BJ (cell line): Measurements from ENCODE around the gene ARMC2. TPM values are rescaled to one million over a fixed set of nuclear protein-coding genes. Genes with fewer than 3 reads are reported as not detected.
"Not testable (repeated sequence)": the region's sequence is repeated elsewhere in the genome, so short reads cannot be mapped to it uniquely, and the experiment has no call there.

Source experiments
- CTCF ChIA-PET: fragments of 350-600 bp; formaldehyde crosslinking; extraction: SDS; loops from one replicate; lab custom pipeline; 2021; ENCODE audit warnings: antibody characterized with exemption, inconsistent platforms; lab: Yijun Ruan, JAX
- POLR2A ChIA-PET: fragments of 300-600 bp; sonication (Branson Sonifier 250); formaldehyde crosslinking; extraction: SDS; loops from one replicate; lab custom pipeline; 2021; ENCODE audit warnings: antibody characterized with exemption; lab: Charles Lee
- DNase-seq: peaks from one replicate; pipeline ENCODE4 v3.0.0-alpha.2; 2011; ENCODE audit warnings: low read depth
- H3K27me3 ChIP-seq: 2 replicates; pipeline ENCODE4 v1.6.0; 2011; ENCODE audit warnings: low read length; ENCODE audit not compliant: control insufficient read depth, insufficient read depth
- H3K36me3 ChIP-seq: 2 replicates; pipeline ENCODE4 v1.5.1; 2011; ENCODE audit warnings: low read length; ENCODE audit not compliant: control insufficient read depth, insufficient read depth
- H3K4me3 ChIP-seq: 2 replicates; pipeline ENCODE4 v1.5.1; 2011; ENCODE audit warnings: low read depth, mild to moderate bottlenecking, control low read depth, low read length
- polyA plus RNA-seq: library from polyadenylated mRNA; depleted of rRNA; stranded (reverse); fragments of >200 nt; gene quantifications from 2 replicates; pipeline ENCODE4 v1.2.3, GENCODE V29; 2011
- TF ChIP-seq, protein P1 (sequence below): IDR thresholded peaks from 2 replicates; pipeline ENCODE4 v1.5.1; 2011; ENCODE audit warnings: low read depth, mild to moderate bottlenecking, control low read depth, inconsistent platforms, low read length, moderate library complexity; ENCODE audit not compliant: insufficient read depth

The ARMC2 gene
- polyA plus RNA-seq, 1 experiment: 2.4 TPM

DNA sequence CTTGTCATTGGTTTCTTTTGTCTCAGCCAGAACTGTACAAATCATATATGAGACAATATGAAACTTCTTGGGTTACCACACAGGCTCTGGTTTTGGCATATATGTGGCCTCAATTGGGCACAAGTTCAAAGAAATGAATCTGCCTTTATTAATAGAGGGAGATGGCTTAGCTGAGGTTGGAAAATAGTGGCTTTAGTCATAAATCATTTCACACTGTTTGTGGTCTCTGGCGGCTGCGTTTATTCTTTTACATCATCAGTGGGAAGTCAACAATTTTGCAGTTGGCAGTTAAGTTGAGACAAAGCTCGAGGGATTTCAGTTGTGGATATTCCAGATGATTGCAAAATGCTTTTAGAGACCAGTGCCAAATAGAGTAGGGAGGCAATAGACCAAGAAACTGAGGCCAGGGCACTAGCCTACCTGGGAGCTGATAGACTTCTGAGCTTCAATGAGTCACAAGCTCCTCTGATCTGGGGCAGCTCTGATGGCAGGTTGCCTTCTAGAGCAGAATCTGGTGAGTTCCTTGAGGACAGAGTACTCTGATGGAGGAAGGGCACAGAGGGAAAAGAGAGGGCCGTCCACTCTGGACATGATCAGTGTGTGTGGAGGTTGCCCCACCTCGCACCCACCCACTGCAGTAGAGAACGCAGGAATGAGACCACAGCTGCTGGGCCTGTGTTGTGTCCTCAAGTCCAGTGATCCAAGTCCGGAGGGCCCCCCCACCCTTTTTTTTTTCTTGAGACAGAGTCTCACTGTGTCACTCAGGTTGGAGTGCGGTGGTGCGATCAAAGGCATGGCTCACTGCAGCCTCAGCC, 73.5 kb downstream of the ARMC2 start:
- Histone ChIP-seq H3K27me3 (no peaks in the 10 kb centered on the region), H3K36me3 (no peaks in the 10 kb centered on the region), H3K4me3 (no peak overlapping the region)
- POLR2A ChIA-PET: no interaction called here
- CTCF ChIA-PET: interaction anchor here (0.6 to 1.2 kb wide), 2 partner anchors 8 to 18 kb away, joined by 3 read pairs; no protein-coding TSS in a partner anchor
- TF ChIP-seq, protein P1, sequence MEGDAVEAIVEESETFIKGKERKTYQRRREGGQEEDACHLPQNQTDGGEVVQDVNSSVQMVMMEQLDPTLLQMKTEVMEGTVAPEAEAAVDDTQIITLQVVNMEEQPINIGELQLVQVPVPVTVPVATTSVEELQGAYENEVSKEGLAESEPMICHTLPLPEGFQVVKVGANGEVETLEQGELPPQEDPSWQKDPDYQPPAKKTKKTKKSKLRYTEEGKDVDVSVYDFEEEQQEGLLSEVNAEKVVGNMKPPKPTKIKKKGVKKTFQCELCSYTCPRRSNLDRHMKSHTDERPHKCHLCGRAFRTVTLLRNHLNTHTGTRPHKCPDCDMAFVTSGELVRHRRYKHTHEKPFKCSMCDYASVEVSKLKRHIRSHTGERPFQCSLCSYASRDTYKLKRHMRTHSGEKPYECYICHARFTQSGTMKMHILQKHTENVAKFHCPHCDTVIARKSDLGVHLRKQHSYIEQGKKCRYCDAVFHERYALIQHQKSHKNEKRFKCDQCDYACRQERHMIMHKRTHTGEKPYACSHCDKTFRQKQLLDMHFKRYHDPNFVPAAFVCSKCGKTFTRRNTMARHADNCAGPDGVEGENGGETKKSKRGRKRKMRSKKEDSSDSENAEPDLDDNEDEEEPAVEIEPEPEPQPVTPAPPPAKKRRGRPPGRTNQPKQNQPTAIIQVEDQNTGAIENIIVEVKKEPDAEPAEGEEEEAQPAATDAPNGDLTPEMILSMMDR: no peak
- DNase-seq: no peak

DNA sequence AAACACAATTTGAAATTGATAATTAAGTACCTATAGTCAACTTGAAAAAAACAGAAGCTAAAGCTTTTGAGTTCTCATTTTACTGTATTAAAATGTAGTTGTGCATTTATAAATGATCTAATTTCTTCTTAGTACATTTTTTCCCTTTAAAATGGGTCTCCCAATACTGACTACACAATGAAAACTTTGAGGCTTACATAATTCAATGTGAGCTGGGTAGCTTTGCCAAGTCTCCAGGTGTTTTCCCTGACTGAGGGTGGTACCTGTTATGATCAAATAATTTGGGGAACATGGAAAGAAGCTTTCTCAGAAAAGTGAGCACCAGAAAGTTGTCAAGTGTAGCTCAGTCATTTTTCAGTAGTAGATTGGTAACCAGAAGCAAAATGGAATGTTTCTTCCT, 74.3 kb downstream of the ARMC2 start:
- TF ChIP-seq, protein P1: no peak
- POLR2A ChIA-PET: interaction anchor here (0.6 to 0.7 kb wide), 2 partner anchors 63 to 84 kb away, joined by 5 read pairs; no protein-coding TSS in a partner anchor
- CTCF ChIA-PET: interaction anchor here (1.2 kb wide), 1 partner anchor 8 kb away, joined by 3 read pairs; no protein-coding TSS in a partner anchor
- no peak overlapping the region for H3K4me3 ChIP-seq
- no peak for DNase-seq
- H3K36me3 ChIP-seq: no peaks in the 10 kb centered on the region
- H3K27me3 ChIP-seq: no peaks in the 10 kb centered on the region

DNA sequence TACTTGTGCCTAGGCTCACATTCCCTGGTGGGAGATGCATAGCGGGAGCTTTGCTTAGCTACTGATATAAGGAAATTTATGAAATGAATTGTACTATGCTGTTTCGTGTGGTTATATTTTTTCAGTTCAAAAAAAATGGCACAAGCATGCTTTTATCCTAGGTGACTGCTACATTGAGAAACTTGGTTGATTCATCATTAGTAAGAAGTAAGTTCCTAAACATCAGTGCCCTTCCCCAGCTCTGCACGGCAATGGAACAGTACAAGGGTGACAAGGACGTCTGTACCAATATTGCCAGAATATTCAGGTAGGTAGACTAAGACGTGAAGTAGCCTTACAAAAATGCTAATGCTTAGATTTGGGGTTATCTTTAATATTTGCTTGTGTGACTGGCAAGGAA, 79.7 kb downstream of the ARMC2 start:
- TF ChIP-seq, protein P1: no peak

DNA sequence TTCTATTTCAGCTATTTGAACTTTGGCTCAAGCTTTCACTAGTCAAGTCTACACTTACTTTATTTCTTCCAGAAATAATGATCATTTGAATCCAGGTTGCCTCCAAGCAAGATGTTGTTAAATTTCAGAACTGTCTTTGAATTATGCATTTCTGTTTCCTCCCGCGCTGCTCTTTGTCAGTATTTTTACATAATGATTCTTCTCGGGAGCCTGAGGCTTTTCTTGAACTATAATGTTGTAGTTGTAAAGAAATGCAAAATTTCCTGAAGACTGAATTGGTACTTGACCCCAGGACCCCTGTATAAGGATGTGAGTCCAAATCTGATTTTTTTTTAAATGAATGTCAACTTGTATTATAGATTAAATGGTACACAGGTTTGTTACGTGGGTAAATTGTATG, 80.4 kb downstream of the ARMC2 start:
- DNase-seq: no peak
- TF ChIP-seq, protein P1: no peak
- CTCF ChIA-PET: no interaction called here
- POLR2A ChIA-PET: no interaction called here
- Histone ChIP-seq H3K4me3 (no peak overlapping the region), H3K36me3 (no peaks in the 10 kb centered on the region), H3K27me3 (no peaks in the 10 kb centered on the region)

More for the DNA sequence above, 79.7 kb downstream of the ARMC2 start:
- ChIA-PET POLR2A (no interaction called here), CTCF (interaction anchor here (1.0 kb wide), 1 partner anchor 10 kb away, joined by 3 read pairs; no protein-coding TSS in a partner anchor)
- H3K36me3 ChIP-seq: no peaks in the 10 kb centered on the region
- H3K4me3 ChIP-seq: no peak overlapping the region
- no peaks in the 10 kb centered on the region for H3K27me3 ChIP-seq
- DNase-seq: no peak

DNA sequence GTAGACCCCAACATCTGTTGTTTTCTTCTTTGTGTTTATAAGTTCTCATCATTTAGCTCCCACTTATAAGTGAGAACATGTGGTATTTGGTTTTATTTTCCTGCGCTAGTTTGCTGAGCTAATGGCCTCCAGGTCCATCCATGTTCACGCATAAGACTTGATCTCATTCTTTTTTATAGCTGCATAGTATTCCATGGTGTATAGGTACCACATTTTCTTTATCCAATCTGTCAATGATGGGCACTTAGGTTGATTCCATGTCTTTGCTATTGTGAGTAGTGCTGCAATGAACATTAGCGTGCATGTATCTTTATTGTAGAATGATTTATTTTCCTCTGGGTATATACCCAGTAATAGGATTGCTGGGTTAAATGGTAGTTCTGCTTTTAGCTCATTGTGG, 82.9 kb downstream of the ARMC2 start:
- DNase-seq, H3K36me3 ChIP-seq, H3K27me3 ChIP-seq, H3K4me3 ChIP-seq: not testable (repeated sequence)
- POLR2A ChIA-PET: interaction anchor here (0.6 kb wide), 2 partner anchors 16 to 17 kb away, joined by 10 to 11 read pairs; no protein-coding TSS in a partner anchor
- CTCF ChIA-PET: interaction anchor here (1.0 kb wide), 1 partner anchor 14 kb away, joined by 3 read pairs; no protein-coding TSS in a partner anchor
